ENCODE results near the gene BUD31.
A peak's percentile ranks its signal among the peaks of the same experiment; 100 is the strongest.
"Not testable (repeated sequence)": the region's sequence is repeated elsewhere in the genome, so short reads cannot be mapped to it uniquely, and the experiment has no call there.

The BUD31 gene

DNA sequence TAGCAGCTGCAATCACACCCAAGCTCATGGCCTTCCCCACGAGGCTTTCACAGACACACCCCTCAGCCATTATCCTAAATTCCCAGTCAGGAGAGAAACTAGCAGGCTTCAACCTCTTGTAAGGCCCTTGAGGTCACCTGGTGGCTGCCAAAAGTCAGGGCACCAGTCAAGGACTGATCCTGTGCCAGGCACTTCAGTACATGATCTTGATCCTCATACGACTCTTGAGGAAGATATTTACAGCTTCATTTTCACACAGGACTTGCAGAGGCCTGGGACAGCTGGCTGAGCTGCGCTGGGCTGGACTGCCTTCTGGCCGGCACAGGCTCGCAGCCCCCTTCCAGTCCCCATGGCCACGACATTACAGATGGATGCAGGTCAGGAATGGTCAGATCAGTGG lies 9.2 kb upstream of the BUD31 start:
- DNase-seq: no peak

DNA sequence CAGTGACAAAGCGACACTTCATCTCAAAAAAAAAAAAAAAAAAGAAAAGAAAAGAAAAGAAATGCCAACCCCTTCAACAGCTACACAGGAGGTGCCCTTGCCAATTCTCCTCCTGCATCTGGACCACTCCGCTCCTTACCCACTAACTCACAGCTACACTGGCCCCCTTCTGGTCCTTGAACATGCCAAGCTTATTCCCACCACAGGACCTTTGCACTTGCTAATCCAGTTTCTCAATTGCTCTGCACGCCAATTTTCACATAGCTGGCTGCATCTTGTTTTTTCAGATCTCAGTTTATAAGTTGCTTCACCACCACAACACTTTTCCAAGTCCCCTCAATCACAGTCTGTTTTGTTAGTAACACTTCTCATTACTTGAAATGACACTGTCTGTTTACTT lies 5.9 kb upstream of the BUD31 start:
- DNase-seq: no peak

DNA sequence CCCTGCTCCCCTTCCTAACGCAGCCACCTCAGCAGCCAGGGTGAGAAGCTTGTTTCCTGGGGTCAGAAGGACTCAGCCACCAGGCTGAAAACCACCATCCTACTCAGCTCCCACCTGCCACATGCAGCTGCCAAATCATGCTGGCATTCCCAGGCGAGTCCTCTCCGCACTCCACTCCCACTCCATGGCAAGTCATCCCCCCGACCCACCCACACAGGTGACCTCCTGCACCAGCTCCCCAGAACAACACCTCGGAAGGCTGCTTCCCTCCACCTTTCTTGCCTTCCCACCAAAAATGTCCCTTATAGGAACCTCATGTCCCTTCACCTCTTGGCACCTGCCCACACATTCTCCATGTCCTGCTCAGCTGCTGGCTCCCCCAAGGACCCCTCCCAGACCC lies 5.0 kb upstream of the BUD31 start:
- DNase-seq: no peak

DNA sequence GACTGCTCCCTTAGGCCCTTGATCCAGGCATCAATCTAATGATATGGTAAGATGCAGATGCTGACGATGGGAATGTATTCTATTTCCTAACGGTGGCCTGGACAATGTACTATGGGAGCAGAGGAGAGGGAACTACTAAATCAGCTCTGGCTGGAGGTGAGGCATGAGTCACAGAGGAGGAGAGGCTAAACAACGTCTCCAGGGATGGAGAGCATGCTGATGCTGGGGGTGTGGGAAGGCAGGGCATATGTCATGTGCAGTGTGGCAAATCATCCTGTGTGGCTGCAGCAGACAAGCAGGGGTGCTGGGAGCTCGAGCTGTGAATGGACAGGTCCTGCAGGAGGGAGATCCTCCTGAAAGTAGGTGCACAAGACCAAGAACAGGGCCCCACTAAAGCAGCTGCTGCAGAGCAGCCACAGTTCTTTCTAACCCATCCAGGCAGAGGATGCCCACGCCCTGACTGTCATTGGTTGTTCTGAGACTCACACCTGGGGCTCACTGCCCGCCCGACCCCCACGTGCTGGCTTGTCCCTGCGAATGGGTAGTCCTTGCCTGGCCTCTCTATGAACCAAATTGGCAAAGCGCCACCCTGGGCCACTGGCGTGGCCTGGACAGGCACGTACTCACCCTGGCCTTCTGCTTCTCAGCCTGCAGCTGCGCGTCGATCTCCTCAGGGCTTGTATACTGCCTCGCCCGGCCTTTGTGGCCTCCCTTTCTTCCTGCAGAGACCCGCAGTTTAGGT lies 4.4 kb upstream of the BUD31 start:
- DNase-seq: no peak

DNA sequence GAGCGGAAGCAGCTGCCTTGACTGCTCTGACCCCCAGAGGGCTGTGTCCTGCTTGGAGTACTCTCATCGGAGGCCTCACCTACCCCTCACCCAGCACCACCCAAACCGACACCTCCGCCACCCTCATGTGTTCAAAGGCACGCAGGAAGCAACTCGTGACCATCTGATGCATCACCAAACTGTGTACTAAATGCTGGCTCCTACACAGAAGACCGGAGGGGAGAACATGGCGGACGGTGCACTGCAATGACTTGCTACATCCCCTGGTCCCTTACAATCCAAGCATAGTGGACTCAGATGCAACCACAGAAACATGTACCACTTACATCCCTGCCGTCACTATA lies 3.8 kb upstream of the BUD31 start:
- DNase-seq: no peak

DNA sequence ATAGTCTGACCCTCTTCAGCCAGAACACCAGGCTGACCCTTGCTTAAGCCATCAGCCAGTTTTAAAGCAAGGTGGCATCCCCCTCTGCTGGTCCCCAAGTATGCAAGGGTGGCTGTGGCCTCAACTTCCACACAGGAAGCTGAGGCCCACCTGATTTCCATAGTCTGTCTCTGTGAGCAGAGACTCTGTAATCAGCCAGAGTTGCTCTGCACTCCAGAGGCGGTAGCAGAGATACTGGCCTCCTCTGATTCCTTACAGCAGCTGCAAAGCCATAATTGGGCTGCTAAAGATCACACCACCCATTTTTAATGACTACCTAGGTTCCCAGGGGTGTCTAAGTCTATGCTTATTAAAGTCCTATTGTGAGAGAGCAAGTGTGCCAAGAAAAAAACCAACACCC lies 2.2 kb upstream of the BUD31 start:
- no peak for DNase-seq

DNA sequence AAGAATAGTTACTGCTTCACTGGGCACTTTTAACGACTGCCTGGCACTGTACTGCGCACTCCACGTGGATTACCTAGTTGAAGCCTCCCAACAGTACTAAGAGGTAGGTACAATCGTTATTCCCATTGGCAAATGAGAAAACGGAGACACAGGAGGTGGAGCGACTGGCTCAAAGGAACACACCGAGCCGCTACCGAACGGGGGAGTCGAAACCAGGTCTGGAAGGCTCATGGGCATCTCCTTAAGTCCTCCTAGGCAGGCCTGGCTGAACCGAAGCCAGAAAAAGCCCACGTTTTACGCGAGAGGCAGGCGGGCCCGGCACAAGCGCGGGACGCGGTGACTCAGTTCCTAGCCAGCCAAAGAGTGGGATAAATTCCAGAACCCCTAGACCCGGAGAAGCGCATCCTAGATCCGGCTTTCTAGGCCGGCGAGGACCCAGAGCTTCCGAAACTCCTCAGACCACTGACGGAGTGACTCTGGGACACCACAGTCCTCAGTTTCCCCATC lies 844 bp upstream of the BUD31 start:
- DNase-seq: no peak

DNA sequence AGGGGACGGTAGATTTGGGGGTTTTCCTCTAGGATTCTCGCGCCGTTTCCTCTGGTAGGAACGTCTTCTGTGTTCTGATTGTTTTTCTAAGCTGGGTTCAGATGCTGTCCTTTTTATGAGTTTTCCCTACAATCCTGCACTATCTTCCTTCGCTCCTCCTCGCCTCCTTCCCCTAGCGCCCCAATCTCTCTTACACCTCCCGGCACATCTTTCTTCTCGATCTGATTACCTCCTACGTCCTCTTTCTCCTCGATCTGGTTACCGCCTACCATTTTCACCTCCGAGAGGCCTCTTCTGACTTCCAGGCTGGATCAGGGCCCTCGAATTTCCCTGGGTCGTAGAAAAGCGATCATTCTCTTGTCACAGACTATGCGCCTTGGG lies 413 bp downstream of the BUD31 start:
- no peak for DNase-seq

DNA sequence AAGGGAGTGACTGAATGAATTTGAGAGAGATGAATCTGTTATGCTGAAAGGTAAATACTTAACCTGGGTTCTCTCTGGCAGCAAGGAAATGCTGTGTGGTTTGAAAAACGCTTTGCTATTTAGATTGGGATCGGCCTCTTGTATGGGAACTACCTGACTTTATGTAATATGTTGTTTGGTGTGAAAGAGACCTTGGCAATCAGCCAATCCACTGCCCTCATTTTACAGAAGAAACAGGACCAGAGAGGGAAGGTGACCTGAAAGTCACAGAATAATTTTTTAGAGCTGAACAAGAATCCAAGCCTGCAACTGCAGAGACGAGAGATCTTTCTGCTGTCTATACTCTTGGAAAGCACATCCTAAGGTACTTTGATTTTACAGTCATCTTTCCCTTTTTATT lies 1.0 kb downstream of the BUD31 start:
- no peak for DNase-seq

DNA sequence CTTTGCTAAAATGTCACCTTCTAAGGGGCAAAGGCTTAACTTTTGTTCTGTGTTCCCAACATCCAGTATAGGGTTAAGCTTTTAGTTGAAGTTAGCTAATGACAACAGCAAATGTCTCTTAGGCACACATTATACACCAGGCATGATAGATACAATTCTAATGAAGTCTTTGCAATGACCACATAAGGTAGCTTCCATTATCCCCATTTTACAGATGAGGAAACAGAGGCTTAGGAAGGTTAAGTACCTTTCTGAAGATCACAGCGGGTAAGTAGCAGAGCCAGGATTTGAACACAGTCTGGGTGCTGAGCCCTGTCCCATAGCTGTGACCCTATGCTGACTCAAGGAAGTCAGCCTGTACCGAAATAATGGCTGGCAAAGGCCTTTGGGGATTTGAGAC lies 1.9 kb downstream of the BUD31 start:
- no peak for DNase-seq

DNA sequence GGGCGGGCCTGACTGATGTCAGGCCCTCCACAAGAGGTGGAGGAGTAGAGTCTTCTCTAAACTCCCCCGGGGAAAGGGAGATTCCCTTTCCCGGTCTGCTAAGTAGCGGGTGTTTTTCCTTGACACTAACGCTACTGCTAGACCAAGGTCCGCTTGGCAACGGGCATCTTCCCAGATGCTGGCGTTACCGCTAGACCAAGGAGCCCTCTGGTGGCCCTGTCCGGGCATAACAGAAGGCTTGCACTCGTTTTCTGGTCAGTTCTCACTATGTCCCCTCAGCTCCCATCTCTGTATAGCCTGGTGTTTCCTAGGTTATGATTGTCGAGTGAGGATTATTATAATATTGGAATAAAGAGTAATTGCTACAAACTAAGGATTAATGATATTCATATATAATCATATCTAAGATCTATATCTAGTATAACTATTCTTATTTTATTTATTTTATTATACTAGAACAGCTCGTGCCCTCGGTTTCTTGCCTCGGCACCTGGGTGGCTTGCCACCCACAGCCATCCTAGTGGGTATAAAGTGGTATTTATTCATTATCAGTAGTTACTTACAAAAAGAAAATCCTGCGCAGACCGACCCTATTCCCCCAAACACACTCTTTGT lies 6.9 kb downstream of the BUD31 start:
- peak; percentile 22 for DNase-seq

DNA sequence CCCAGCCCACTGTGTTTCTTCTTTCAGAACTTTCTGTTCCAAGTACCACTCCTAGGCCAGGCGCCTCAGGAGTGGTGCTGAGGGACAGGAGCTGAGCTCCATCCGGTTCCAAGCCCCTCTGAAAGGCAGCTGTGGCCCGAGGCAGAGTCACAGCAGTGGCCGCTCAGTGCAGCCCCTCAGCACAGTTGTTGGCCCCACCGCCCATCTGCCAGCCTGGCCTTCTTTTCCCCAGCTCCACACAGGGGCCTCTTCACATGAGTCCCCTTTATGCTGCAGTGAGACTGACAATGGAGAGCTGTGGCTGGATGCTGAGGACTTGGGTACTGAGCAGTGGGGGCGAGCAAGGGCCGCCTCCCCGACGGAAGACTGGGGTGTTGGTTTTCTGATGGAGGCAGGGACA lies 9.5 kb downstream of the BUD31 start:
- DNase-seq: no peak

DNA sequence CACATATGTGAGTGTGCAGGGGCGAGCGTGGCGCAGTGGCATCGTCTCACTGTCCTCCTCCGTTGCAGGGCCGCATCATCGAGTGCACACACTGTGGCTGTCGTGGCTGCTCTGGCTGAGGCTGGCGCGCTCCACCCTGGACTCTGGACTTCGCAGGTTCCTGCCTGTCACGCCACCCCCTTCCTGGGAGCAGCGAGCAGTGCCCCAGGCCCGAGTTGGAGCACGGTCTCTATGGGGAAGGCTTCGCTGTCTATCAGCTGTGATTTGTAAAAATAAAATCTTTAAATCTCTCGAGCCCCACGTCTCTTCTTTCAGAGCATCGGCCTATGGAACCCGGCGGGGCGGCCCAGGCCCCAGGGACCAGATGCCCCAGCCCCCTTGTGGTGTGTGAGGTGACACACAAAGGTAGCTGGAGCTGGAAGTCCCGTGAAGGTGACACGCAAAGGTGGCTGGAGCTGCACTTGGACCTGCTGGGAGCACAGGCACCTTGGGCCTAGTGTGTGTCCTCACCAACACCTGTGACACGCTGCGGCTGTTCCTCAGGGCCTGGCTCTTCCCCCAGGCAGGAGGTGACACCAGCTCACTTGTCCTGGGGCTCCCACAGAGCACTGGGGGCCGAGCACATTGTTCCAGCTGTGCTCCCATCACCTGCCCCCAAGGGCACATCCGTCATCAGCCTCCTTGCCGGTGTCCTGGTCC lies 10.7 kb downstream of the BUD31 start:
- no peak for DNase-seq

DNA sequence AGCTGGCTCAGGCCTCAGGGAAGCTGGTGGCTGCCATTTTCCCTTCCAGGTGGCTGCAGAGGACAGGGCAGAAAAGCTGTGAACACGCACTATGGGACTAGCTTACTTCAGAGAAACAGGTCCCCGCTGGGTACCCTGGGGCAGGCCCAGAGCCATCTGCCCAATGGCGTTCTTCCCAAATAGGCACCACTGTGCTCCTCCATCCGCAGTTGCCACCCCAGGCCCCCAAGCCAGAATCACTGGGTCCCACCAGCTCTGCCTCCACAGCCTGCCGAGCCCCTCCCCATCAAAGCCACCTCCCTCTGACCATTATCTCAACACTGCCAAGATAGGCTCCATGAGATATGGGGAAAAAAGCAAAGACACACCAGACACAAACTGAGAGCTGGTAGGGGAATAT lies 11.4 kb downstream of the BUD31 start:
- DNase-seq: no peak

DNA sequence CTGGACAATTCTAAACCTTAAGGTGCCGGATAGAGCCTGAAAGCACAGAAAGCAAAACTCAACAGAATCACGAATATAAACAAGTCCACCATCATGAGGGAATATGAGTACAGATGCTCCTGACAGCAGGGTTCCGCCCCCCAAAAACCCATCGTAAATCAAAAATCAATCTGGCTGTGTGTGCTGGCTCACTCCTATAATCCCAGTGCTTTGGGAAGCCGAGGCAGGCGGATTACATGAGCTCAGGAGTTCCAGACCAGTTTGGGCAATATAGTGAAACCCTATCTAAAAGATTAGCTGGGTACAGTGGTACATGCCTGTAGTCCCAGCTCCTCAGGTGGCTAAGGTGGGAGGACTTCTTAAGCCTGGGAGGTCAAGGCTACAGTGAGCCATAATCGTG lies 12.2 kb downstream of the BUD31 start:
- DNase-seq: no peak

DNA sequence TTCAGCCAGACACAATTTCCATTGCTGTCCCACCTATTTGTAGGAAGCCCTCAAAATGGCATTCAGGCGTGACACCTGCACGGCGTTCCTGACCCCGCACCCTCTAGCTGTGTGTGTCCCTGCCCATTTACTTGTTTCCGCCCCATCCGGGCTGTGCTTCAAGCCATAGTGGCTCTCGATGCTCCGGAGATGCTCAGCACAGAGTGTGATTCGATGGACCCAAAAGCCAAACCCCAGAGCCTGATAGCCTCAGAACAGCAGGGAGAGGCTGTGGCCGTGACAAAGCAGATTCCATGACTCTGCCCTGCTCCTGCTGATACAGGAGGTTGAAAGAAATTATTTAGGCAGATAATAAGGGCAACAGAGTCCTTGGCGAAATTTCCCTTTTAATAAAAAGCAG lies 13.4 kb downstream of the BUD31 start:
- no peak for DNase-seq

DNA sequence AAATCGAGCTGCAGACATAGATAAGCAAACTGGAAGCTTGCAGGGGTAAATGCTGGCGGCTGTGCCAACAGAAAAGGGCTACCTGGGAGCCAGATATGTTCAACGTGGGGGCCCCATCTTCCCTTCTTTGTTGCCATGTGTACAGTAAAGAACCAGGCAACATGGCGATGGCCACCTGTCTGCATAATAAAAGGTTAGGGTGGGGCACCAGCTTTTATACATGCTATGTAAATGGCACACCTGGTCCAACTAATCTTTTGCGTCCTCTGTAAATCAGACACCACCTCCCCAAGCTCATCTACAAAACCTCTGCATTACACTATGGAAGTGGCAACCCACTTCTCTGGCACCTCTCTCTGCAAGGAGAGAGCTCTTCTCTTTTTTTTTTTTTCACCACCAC lies 13.9 kb downstream of the BUD31 start:
- no peak for DNase-seq

DNA sequence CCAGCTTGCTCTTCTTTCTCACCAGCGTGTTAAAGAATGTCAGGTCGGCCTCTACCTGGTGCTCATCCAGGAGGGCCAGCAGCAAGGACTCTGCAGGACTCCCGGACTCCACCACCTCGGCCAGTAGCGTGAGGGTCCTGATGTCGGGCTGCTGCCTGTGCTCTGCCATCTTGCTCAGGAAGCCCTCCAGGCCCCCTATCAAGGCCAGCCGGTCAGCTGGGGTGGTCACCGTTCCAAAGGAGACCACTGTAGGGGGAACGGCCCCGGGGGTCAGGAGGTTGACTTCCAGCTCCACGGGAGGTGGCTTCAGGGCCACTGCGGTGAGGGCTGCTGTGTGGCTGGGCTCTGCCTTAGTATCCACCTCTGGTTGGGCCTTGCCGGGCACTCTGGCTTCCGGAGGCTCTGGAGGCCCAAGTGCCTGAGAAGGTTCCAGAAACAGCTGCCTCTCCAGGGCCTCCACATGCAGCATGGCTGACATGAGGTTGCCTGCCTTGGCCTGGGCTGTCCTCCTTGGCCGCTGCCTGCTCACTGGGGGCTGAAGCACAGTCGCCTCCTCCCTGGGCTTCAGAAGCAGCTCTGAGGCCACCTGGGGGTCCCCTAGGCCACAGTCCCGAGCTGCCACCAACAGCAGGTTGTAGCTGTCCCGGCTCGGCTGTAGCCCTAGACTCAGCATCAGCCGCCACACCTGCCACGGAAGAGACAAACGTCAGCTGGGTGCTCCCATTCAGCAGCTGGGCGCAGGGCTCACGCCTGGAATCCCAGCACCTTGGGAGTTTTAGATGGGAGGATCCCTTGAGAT lies 16.4 kb downstream of the BUD31 start:
- no peak for DNase-seq

DNA sequence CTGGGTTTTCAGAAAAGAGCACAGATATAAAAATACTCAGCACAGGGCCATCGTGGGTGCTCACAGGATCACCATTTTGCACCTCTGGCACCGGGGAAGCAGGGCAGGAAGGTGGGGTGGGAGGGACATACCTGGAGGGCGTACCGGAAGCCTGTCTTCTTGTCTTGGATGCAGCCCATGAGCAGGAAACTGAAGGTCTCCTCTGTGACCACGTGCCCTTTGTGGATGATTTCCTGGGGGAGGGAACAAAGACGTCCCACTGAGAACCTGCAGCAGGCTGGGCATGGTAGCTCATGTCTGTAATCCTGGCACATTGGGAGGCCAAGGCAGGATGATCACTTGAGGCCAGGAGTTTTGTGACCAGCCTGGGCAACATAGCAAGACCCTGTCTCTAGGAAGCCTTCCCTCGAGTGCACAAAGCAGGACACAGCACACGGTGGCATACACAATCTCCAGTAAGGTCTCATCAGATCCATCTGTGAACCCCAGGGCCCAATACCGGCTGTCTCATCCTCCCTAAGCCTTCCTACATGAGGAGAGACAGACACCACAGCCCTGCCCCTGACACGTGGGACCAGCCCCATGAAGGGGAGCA lies 20.3 kb downstream of the BUD31 start:
- no peak for DNase-seq

DNA sequence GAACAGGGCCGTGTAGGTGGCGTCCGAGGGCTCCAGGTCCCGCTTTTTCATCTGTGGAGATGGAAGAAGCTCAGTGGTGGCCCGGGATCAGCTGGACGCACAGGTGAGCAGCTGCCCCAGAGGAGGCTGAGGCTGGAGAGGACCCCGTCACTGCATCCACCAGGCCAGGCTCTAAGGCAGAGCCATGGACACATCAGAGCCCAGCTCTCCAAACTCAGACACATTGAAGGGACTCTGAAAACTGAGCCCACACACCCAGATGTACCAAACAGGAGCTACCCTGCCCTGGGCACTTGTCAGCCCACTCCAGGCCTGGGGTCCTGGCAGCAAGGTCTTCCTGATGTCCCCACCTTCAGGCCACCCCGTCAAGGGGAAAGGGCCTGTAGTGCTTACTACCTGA lies 21.0 kb downstream of the BUD31 start:
- DNase-seq: no peak

DNA sequence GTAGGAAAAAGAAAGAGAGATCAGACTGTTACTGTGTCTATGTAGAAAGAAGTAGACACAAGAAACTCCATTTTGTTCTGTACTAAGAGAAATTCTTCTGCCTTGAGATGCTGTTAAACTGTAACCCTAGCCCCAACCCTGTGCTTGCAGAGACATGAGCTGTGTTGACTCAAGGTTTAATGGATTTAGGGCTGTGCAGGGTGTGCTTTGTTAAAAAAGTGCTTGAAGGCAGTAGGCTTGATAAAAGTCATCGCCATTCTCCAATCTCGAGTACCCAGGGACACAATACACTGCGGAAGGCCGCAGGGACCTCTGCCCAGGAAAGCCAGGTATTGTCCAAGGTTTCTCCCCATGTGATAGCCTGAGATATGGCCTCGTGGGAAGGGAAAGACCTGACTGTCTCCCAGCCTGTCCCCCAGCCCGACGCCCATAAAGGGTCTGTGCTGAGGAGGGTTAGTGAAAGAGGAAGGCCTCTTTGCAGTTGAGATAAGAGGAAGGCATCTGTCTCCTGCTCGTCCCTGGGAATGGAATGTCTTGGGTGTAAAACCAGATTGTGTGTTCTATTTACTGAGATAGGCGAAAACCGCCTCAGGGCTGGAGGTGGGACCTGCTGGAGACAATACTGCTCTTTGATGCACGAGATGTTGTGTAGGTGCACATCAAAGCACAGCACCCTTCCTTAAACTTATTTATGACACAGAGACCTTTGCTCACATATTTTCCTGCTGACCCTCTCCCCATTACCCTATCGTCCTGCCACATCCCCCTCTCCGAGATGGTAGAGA lies 23.2 kb downstream of the BUD31 start:
- DNase-seq: not testable (repeated sequence)

DNA sequence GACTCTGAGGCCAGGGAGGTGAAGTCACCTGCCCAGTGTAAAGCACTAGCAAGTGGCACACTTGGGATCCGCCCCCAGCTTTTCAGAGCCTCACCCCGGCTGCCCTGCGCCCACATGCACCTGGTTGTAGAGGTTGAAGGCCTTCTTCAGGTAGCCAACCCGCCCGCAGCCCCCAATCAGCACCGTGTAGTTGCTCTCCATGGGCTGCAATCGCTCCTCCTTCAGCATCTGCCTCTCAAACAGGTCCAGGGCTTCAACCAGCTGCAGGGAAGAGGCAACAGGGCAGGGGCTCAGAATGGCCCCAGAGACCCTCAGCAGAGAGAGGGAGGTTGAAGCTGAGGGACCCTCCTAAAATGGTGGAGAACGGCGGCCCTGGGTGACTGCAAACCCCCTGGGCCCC lies 24.4 kb downstream of the BUD31 start:
- no peak for DNase-seq
